NT2/D1 (cell line): ENCODE data around the gene ASGR1.
"Not testable (repeated sequence)": the region's sequence is repeated elsewhere in the genome, so short reads cannot be mapped to it uniquely, and the experiment has no call there.

Experiments
- DNase-seq: peaks from one replicate; pipeline ENCODE4 v3.0.0-alpha.2; 2011; ENCODE audit warnings: low read depth, low spot score
- H3K27me3 ChIP-seq: 2 replicates; pipeline ENCODE4 v1.6.0; 2011; ENCODE audit warnings: mild to moderate bottlenecking; ENCODE audit not compliant: insufficient read length, insufficient read depth
- H3K36me3 ChIP-seq: 2 replicates; pipeline ENCODE4 v1.6.1; 2011; ENCODE audit warnings: mild to moderate bottlenecking, low read length, mixed read lengths; ENCODE audit not compliant: insufficient read depth, insufficient read length
- H3K4me1 ChIP-seq: 2 replicates; pipeline ENCODE4 v1.5.1; 2011; ENCODE audit not compliant: insufficient read depth, insufficient read length
- H3K4me3 ChIP-seq: 2 replicates; pipeline ENCODE4 v1.5.1; 2011; ENCODE audit warnings: low read depth; ENCODE audit not compliant: insufficient read length
- H3K9ac ChIP-seq: 2 replicates; pipeline ENCODE4 v1.6.0; 2011; ENCODE audit warnings: low read depth; ENCODE audit not compliant: insufficient read length
- H3K9me3 ChIP-seq: 2 replicates; pipeline ENCODE4 v1.5.1; 2011; ENCODE audit warnings: mild to moderate bottlenecking, low read length; ENCODE audit not compliant: insufficient read depth
- SUZ12 ChIP-seq: IDR thresholded peaks from 2 replicates; pipeline ENCODE4 v1.6.1; 2011; ENCODE audit not compliant: insufficient read length, insufficient read depth; ENCODE audit errors: extremely low read depth
- YY1 ChIP-seq: IDR thresholded peaks from 2 replicates; pipeline ENCODE4 v1.6.1; 2011; ENCODE audit not compliant: insufficient read length, insufficient read depth
- ZNF274 ChIP-seq: IDR thresholded peaks from 2 replicates; pipeline ENCODE4 v1.6.1; 2011; ENCODE audit warnings: mild to moderate bottlenecking, low read depth, low read length

Gene ASGR1

DNA sequence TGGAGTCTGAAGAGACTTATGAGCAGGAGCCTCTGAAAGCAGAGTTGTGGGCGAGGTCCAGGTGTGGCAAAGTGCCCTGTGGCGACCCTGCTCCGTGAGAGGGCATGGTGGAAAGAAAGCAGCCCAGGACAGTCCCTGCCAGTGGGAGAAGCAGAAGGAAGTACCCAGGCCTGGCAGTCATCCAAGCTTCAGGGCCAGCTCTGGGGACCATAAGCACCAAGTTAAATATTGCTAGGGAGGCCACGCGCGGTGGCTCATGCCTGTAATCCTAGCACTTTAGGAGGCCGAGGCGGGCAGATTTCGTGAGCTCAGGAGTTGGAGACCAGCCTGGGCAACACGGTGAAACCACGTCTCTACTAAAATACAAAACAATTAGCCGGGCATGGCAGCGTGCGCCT is 4.9 kb upstream of the ASGR1 start:
- Histone ChIP-seq H3K36me3 (peaks cover 3% of the 10 kb centered on the region), H3K9ac (no peak overlapping the region), H3K9me3 (no peaks in the 10 kb centered on the region), H3K4me1 (no peaks in the 10 kb centered on the region), H3K27me3 (no peaks in the 10 kb centered on the region), H3K4me3 (no peak overlapping the region)
- TF ChIP-seq YY1: no peak
- no peak for TF ChIP-seq ZNF274
- TF ChIP-seq SUZ12: no peak
- no peak for DNase-seq

DNA sequence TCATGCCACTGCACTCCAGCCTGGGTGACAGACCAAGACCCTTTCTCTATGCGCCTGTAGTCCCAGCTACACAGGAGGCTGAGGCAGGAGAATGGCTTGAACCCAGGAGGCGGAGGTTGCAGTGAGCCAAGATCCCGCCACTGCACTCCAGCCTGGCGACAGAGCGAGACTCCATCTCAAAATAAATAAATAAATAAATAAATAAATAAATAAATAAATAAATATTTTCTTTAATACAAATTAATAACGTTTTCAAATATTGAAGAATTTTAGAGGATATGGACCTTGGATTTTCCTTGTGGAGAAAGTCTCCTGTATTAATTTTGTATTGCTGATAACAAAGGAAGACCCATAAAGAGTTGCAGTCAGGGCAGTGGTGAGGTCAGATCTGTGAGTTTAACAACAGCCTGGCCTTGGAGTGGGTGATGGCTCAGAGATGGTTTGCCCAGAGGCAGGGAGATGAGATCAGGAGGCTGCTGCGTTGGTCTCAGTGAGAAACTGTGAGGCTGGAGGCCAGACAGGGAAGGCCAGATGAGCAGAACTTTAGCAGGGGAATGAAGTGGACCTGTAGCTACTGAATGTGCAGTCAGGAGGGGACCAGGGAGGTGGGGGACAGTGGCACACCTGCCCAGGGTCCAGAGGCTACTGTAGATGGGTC is 4.4 kb upstream of the ASGR1 start:
- Histone ChIP-seq H3K9ac (no peak overlapping the region), H3K4me3 (no peak overlapping the region), H3K36me3 (peaks cover 3% of the 10 kb centered on the region), H3K27me3 (no peaks in the 10 kb centered on the region), H3K4me1 (no peaks in the 10 kb centered on the region), H3K9me3 (no peaks in the 10 kb centered on the region)
- no peak for TF ChIP-seq SUZ12
- no peak for TF ChIP-seq ZNF274
- TF ChIP-seq YY1: no peak
- DNase-seq: no peak

GRCh38 chr17:7182101-7182500 is 2.9 kb upstream of the ASGR1 start:
- not testable (repeated sequence) for H3K27me3 ChIP-seq, H3K9me3 ChIP-seq, DNase-seq, H3K4me1 ChIP-seq, H3K9ac ChIP-seq, H3K36me3 ChIP-seq, H3K4me3 ChIP-seq

- DNase-seq: no peak
- Histone ChIP-seq H3K9ac (no peak overlapping the region), H3K36me3 (no peaks in the 10 kb centered on the region), H3K4me3 (no peak overlapping the region), H3K4me1 (peaks cover 13% of the 10 kb centered on the region), H3K27me3 (peaks cover 12% of the 10 kb centered on the region), H3K9me3 (no peaks in the 10 kb centered on the region)
- no peak for TF ChIP-seq YY1
- no peak for TF ChIP-seq ZNF274
- TF ChIP-seq SUZ12: no peak
These were observed 225 bp downstream of the ASGR1 start for GRCh38 chr17:7178973-7179316.

DNA sequence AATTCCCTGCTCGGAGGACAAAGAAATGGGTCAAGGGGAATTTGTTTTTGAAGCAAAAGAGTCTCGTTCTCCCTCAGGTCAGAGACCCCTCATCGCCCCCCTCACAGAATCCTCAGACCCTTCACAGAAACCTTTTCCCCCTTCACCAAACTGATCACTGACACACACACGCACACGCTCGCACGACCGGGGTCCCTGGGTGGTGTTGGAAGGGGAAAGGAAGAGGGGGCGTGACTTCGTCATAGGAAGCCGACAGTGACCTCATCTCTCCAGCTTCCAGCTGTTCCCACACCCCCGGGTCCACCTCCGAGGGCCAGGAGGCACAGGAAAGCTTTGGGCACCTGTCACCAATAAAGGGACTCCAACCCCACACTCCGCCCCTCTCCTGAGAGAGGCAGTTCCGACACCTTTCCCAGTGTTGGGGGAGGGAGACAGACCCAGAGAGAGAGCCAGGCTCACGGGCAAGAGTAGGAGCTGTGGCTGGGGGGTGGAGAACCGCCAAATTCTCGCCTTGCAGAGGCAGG is 1.2 kb downstream of the ASGR1 start:
- Histone ChIP-seq H3K4me1 (peaks cover 13% of the 10 kb centered on the region), H3K36me3 (no peaks in the 10 kb centered on the region), H3K4me3 (peak overlapping the region; percentile 49), H3K9ac (no peak overlapping the region), H3K27me3 (peaks cover 12% of the 10 kb centered on the region), H3K9me3 (no peaks in the 10 kb centered on the region)
- DNase-seq: no peak
- no peak for TF ChIP-seq ZNF274
- TF ChIP-seq YY1: no peak
- TF ChIP-seq SUZ12: no peak

GRCh38 chr17:7177191-7177953 is 1.8 kb downstream of the ASGR1 start:
- no peaks in the 10 kb centered on the region for H3K9me3 ChIP-seq
- H3K4me3 ChIP-seq: peak overlapping the region; percentile 49
- TF ChIP-seq YY1 (no peak), SUZ12 (no peak), ZNF274 (no peak)
- H3K9ac ChIP-seq: peak overlapping the region; percentile 80
- no peak for DNase-seq
- H3K27me3 ChIP-seq: peaks cover 12% of the 10 kb centered on the region
- H3K4me1 ChIP-seq: peaks cover 13% of the 10 kb centered on the region
- H3K36me3 ChIP-seq: no peaks in the 10 kb centered on the region

DNA sequence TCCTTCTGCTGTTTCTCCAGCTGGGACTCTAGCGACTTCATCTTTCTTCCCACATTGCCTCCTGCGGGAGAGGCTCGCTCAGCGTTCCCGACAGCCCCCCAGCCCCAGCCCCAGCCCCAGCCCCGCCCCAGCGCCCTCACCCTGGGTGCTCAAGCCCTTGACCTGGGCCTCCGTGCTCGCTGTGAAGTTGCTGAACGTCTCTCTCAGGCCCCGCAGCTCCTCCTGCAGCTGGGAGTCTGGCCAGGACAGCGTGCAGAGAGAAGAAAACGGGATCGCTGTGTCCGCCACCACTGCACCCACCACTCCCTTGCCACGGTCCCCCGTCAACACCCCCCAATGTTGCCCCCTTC is 2.4 kb downstream of the ASGR1 start:
- Histone ChIP-seq H3K36me3 (no peaks in the 10 kb centered on the region), H3K4me1 (peaks cover 13% of the 10 kb centered on the region), H3K9me3 (no peaks in the 10 kb centered on the region), H3K4me3 (peak overlapping the region; percentile 49), H3K27me3 (peaks cover 12% of the 10 kb centered on the region), H3K9ac (peak overlapping the region; percentile 80)
- no peak for DNase-seq
- no peak for TF ChIP-seq ZNF274
- TF ChIP-seq YY1: no peak
- no peak for TF ChIP-seq SUZ12
